ENCODE results near the gene CSK.

The CSK gene

DNA sequence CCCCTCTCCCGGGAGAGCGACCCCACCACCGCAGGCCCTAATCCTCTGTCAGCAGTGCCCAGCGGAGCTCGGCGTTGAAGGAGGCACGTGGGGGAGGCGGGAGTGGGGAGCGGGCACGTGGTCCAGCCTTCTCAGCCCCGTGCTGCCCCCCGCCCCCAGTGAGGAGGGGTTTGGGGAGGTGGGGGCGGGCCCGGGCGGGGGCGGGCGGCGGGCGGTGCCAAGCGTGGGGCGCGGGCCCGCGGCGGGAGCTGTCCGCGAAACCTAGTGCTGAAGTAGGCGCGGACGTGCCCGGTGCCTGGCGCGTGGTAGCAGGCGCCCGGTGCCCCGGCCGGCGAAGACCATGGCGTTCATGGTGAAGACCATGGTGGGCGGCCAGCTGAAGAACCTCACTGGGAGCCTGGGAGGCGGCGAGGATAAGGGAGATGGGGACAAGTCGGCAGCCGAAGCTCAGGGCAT lies 44.5 kb downstream of the CSK start, which contains the start of gene CPLX3:
Gene CPLX3 (plus strand): TSS at position 264 of the 456 bp plus-strand sequence. CDS start 77 bp downstream, at position 341.
- DNase-seq (ENCODE audit: low spot score), result peak; percentile 54

DNA sequence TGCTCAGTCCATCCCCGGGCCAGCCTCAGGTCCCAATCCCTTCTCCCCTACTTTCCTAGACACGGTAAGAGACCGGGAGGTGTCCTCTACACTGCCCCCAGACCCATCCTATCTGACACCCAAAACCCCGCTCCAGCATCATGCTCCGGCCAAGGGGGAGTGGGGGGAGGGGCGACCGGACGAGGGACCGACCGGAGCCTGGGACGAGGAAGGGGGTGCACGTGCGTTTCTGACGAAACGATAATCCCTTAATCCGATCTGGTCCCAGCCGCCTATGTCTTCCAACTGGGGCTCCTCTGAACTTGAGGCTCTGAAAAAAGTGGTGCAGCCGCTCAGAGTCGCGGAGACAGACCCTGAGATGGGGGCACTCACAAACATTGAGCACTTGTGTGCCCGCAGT lies 45.0 kb downstream of the CSK start:
- DNase-seq (ENCODE audit: low spot score), result no peak

DNA sequence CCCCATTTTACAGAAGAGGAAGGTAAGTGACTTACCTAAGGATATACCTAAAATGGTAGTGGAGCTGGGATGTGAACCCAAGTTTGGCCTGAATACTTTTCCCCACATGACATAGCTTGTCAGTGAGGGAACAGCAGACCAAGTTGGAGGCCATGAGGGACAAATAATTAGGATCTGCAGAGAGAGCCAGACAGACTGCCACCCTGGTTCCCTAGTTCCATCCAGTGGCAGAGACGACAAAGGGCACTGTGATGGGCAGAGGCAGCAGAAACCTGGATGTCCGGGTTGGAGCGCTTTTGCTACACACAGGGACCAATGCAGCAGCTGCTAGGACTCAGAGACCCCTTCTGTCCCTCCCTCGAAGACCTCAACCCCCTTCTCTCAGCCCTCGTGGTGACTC lies 45.7 kb downstream of the CSK start:
- no peak for DNase-seq (ENCODE audit: low spot score)

DNA sequence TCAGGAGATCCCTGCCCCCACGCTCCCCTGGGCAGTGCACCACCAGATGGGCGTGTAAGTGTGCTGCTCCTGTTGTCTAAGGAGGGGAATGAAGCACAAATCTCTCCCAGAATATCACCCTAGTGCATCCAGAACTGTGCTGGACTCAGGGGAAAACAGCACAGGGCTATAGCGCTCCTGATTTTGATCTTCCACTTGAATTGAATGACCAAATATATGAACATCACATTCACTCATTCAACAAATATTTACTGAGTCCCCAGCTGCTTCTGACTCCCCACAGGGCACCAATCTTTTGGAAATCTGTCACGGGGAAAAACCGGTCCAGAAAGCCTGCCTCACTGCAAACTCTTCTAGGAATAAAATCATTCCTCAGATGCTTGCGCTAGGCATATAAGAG lies 47.0 kb downstream of the CSK start:
- no peak for DNase-seq (ENCODE audit: low spot score)

DNA sequence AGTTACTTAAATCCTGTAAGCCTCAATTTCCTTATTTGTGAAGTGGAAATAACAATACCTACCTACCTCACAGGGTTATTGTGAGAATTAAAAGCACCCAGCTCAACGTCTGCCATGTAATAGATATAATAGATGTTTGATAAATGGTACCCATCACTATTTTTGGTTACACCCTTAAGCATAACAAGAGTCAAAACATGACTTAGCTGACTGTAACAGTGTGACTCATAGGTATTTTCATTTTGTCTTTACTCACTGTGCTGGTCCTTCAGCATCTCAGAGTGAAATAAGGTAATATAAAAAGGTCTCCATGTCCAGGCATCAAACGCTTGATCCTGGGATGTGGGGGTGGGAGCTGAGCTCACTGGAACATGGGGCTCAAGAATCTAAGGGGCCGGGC lies 47.6 kb downstream of the CSK start:
- DNase-seq (ENCODE audit: low spot score), result no peak

DNA sequence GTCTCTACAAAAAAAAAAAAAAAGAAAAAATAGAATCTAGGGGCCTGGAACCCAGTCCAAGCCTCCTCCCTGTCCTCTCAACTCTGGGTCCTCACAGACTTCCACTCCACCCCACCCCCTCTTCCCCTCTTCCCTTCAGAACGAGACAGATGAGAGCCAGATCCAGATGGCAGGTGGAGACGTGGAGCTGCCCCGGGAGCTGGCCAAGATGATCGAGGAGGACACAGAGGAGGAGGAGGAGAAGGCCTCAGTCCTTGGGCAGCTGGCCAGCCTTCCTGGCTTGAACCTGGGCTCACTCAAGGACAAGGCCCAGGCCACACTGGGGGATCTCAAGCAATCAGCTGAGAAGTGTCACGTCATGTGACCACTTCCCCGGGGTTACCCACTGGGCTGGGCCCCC lies 48.1 kb downstream of the CSK start:
- DNase-seq (ENCODE audit: low spot score), result no peak

DNA sequence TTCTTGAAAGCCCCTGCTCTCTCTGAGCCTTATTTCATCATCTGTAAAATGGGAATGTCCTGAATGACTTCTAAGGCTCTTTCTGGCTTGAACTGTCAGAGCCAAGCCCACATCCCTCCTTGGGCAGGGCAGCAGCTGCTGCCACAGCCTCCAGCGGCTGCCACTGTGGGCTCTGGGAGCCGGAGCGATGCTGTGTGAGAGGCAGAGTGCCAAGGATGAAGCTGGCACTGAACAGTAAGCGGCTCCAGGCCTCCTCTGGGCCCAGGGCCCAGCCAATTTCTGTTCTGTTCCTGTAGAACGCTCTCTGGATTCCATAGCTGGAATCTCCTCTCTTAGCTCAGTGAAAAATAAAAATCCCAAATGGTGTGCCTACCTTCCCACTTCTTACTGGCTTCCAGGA lies 49.0 kb downstream of the CSK start:
- no peak for DNase-seq (ENCODE audit: low spot score)

DNA sequence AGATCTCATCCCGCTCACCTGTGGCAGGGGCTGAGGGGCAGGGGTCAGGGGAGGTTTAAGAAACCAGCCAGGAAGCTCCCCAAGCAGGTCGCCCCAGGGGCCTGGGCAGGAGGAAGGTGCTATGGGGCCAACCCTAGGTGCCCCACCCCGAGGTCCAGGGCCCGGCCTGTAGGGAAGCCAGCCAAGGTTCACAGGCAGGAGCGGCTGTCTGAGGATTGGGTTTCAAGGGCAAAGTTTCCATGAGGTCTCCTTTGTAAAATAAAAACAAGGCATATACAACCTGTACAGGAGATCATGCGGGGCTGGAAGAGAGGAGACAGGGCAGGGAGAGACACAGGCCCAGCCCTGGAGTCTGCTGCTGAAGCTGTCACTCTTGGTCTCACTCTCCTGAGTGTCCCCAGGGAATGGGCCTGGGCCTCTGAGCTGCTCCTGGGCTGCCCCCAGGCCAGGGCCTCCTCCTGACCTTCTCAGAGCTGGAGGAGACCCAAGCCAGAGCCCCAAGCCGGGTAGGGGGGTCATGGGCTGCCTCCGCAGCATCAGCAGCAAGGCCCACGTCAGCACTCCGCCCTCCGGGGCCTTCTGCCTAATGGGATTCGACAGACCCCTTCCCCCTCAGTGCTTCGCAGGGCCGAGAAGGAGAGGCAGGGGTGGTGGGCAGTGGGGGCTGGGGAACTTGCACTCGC lies 50.1 kb downstream of the CSK start:
- DNase-seq (ENCODE audit: low spot score), result no peak

DNA sequence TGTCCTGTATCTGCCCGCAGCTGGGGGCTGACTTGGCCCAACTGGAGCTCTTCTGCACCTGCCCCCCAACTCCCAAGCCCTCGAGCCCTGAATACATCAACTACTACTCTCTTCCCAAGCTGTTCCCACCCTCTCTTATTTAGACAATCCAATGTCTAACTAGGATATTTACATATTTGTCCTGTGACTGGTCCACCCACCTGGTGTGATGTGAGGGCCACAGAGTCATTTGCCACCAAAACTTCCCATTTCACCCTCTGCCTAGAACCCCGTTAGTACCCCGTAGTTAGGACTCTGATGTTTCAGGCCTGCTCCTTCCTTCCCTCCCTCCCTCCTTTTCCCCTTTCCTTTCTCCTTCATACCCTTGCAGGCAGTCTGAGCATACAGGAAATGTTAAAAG lies 50.9 kb downstream of the CSK start:
- no peak for DNase-seq (ENCODE audit: low spot score)

DNA sequence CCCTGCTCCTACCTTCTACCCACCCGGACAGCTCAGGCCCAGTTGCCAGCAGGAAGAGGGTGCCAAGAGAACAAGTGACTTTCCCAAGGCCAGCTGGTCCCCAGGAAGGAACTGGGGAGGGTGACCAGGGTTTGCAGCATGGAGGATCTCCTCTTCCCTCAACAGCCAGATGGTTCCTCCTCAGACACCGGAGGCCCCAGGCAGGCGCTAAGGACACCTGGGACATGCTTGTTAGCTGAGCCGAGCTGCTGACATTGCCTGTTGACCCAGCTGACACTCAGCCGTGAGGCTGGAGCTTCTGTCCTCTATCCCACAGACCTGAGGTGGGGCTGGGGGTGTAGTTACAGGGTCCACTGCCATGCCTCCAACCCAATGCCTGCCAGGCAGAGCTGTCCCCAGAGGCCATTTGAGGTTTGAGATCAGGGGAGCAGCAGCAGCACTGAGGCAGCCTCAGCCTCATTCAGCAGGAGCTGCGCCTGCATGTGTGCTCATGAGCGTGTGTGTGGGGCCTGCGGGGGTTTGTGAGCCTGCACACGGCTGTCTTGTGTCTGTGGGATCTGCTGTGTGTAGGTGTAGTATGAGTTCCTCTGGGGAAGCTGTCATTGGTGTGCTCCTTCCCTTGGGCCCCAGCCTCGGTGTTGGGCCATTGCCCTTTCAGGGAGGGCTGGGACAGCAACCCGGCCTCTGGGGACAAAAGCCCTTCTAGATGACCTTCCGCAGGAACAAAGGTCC lies 51.7 kb downstream of the CSK start:
- no peak for DNase-seq (ENCODE audit: low spot score)

DNA sequence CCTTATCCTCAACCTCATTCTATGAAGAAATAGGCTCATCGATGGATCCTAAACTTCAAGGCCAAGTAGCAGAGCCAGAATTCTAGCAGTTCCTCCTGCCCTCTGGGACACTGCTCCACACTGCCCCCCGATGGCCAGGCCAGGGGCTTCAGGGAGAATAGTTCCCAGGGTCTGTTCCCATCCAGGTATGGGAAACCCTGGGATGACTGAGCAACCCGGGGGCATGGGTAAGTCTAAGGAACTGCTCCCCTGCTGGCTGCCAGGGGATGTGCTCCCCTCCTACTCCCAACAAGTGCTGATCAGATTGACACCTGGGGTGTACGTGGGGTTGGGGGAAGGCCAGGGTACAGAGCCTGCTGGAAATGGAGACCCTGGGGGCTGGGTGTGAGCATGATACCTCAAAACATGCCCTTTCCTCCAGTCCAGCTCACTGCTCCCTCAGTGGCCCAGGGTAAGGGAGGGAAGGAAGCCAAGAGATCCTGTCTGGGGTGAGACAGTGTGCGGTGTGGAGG lies 53.5 kb downstream of the CSK start:
- peak; percentile 99 for DNase-seq (ENCODE audit: low spot score)

DNA sequence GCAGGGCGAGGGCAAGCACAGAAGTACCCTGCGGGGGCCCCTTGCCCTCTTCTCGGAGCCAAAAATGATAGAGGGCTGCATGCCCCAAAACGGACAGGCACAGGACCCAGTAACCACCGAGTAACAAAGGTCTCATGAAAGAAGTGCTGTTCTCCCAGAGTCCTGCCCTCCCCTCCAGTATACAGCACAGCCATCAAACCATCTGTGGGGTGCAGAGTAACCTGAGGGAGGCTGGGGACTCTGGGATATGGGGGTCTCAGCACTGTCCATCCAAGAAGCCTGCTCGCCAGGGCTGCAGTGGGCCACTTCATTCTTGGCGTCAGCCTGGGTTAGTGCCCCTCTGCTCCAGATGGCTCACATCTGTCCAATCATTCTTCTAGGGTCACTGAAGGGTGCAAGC lies 55.0 kb downstream of the CSK start:
- DNase-seq (ENCODE audit: low spot score), result no peak

DNA sequence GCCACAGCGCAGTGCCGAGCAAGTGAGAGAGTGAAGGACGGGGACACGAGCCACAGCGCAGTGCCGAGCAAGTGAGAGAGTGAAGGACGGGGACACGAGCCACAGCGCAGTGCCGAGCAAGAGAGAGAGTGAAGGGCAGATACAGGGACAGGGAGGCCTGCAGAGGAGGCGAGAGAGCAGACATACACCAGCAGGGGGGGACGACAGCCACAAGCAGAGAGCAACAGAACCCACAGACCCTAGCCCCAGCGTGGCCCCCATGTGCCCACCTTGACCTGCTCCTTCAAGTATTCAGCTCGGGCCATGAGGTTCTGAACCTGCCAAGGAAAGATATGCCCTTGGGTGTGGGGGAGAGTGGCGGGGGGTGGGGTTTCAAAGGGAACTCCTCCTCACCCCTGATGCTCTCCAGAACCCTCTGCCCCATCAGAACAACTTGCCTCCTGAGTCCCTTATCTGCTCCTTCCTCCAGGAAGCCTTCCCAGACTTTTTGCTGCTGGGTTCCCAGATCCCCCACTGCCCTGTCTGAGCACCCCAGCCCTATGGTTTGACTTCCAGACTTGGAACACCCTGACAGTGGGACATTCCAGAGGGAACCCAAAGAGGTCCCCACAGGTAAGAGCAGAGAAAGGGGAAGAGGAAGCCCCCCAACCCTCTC lies 55.7 kb downstream of the CSK start:
- DNase-seq (ENCODE audit: low spot score), result no peak

DNA sequence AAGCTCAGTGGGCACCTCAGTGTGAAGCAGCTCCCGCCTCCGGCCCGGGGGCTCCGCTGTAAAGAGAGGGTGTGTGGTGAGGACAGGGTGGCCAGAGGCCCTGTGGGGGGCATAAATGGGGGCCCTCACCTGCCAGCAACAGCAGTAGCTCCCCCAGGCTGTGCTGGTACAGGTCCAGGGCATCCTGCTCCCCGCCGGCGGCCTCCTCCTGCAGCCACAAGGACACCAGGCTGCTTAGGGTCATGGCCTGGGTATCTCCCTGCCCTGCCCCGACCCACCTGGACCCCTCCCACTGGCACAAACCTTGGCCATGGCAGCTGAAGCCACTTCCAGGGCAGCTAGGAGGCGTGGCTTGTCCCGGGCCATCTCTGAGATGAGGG lies 56.2 kb downstream of the CSK start:
- no peak for DNase-seq (ENCODE audit: low spot score)

DNA sequence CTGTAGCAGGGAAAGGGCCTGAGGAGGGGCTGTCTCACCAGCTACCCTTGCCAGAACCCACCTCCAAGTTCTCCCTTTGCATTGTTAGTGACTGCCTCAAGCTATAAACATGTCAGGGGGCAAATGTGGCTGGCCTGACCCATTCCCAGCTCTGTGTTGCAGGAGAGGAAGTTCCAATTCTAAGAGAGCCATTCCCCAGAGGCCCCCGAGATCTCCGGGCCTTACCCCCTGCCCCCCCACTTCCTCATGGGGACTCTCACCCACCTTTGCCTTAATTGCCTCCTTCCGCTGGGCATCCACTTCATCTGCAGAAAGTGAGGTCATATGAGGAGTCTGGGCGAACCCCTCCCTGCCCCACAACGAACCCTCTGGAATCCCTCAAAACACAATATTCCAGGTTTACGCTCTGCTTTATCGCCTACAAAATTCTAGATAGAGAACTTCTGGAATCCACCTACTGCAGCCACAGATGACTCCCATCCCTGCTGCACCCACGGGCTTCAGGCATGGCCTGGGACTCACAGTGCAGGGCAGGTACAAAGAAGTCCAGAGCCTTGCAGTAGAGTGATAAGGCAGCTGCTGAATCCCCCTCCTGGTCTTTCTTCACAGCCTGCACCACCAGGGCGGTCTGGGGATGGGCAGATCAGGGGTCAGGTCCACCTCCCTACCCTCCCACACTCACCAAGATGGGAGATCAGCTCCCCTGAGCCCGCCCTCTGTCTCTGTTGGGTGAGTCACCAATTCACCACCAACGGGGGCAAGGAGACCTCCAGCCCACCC lies 57.1 kb downstream of the CSK start:
- no peak for DNase-seq (ENCODE audit: low spot score)

DNA sequence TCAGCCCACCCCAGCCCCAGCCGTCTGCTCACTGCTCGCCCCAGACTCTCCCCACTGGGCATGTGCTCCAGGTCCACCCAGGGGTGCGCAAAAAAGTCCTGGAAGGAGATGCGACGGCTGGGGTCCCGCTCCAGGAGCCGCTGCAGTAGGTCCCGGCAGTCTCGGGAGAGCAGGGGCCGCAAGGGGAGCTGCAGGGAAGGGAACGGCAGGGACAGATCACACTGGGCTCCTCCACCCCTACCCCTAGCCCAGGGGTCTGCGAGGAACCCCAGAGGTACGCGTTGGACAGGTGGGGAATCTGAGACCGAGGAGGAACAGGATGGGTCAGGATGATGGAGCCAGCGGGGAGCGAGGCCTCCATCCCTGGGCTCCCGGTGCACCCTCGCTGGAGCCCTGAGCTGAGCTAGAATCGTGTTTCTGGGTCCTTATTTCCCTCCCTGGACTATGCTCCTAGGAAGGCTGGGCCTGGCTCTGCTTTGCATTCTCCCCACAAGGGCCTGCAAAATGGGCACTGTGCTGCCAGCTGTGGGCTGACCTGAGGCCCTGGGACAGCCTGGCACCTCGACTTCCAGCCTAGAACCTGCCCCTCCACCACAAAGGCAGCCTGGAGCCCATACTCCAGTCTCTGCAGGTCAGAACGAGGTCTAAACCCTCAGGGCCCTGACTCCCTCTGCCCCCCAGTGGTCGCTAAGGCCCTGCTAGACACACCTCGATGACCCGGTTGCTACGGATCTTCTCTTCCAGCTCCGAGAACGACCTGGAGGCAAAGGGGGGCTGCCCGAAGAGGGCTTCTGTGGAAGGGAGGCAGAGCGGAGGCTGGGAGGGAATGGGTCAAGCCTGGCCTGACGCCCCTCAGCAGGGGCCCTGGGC lies 57.9 kb downstream of the CSK start:
- DNase-seq (ENCODE audit: low spot score), result no peak

DNA sequence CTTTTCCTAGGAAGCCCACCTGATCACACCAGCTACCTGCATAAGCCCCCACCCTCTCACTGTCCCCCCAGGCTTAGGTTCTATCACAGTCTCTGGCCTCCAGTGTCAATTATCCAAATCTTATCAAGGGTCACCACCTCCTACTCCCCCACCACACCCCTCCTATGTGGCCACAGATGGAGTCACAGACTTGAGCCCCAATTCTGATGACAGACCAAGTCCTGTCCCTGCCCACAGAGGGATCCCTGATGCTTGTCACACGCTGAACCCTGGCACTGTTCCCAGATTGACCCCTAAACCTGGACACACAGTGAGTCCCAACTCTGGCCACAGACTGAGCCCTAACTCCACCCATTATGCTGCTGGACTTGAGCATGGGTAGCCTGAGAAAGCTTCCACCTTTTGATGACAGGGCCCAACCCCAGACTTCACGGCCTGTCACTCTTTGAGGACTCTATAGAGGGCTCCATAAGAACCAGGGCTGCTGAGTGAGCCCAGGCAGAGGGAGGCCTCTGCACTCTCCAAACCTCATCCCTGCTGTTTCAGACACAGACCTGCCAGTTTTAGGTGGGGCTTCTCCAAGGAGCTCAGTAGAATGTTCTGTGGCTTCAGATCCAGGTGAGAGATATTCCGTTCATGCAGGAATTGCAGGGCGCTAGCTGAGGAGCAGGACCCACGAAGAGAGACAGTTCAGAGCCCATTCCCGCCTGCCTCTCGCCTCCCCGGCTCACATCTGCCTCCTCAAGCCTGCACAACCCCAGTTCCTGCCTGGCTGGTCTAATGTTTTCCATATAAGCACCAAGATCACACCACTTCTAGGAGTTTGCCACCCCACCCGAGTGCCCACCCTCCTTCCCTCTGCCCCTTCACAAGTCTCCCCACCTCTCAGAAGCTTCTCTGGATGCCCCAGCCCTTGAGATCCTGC lies 59.2 kb downstream of the CSK start:
- DNase-seq (ENCODE audit: low spot score), result no peak

DNA sequence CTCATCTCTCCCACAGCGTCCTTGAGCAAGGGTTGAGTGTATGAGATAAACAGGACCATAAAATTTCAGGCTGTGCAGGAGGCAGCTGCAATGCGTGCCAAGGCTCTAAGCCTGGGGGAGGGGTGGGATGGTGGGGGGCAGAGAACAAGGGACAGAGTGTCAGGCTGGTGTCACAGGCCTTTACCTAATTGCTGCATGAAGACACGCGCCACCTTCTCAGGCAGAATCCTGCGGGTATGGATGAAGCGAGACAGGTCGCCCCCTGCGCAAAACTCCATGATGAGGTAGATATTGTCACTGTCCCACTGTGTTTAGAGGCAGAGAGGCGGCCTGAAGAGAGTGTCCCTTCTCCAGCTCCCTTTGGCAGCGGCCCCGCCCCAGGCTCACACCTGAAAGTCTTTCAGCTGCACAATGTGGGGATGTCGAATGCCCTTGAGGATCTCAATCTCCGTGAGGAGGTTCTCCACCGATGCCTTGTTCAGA lies 60.1 kb downstream of the CSK start:
- no peak for DNase-seq (ENCODE audit: low spot score)

DNA sequence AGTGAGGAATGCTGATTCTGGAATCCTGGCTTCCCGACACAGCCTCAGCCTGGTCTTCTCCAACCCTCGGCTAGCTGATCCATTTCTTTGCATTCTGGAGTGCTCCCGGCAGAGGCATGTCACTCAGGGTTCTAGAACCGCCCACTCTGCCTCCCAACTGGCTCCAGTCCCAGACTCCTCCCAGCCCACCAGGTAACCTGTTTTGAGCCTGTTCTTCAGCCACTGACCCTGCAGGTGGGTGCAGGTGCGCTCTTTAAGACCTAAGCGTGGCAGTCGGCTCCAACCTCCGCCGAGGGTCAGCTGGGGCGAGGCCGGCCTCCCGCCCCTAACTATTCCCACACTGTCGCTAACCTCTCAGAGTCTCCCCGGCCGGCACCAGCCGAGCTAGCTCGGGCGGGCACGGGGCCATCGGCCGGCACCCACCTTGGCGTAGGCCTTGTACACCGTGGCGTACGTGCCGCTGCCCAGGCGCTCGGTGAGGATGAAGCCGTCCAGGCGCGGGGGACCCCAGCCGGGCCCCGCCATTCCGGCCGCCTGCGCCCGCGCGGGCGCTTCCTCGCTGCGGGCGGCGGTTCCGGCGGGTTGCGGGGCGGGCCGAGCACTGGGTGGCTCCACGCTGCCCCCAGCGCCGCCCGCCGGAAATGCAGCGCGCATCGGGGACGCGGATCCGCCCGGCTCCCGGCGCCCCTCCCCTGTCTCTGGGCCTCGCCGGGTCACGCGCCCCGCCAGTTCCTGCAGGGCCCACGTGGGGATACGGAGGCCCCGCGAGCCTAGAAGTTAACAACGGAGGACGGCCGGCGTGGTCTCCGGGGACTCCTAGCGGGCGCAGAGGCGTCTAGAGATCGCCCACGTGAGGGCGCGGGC lies 60.9 kb downstream of the CSK start, which contains the start of gene ULK3:
Gene ULK3 (minus strand): TSS at position 576 of the 864 bp plus-strand sequence. CDS start 51 bp downstream, at position 525.
- DNase-seq (ENCODE audit: low spot score), result peak; percentile 98
